Cardiac ventricle fibroblast (primary cell): ENCODE results near the gene CDH9. TPM values are rescaled to one million over a fixed set of nuclear protein-coding genes. Genes with fewer than 3 reads are reported as not detected.

Experiments used
- total RNA-seq: library from RNA; depleted of rRNA; stranded (reverse); fragments of >200 nt; gene quantifications from 2 replicates; pipeline ENCODE4 v1.2.3, GENCODE V29; 2015

The CDH9 gene, protein sequence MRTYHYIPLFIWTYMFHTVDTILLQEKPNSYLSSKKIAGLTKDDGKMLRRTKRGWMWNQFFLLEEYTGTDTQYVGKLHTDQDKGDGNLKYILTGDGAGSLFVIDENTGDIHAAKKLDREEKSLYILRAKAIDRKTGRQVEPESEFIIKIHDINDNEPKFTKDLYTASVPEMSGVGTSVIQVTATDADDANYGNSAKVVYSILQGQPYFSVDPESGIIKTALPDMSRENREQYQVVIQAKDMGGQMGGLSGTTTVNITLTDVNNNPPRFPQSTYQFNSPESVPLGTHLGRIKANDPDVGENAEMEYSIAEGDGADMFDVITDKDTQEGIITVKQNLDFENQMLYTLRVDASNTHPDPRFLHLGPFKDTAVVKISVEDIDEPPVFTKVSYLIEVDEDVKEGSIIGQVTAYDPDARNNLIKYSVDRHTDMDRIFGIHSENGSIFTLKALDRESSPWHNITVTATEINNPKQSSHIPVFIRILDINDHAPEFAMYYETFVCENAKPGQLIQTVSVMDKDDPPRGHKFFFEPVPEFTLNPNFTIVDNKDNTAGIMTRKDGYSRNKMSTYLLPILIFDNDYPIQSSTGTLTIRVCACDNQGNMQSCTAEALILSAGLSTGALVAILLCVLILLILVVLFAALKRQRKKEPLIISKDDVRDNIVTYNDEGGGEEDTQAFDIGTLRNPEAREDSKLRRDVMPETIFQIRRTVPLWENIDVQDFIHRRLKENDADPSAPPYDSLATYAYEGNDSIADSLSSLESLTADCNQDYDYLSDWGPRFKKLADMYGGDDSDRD
- not detected in 2 replicates for total RNA-seq

DNA sequence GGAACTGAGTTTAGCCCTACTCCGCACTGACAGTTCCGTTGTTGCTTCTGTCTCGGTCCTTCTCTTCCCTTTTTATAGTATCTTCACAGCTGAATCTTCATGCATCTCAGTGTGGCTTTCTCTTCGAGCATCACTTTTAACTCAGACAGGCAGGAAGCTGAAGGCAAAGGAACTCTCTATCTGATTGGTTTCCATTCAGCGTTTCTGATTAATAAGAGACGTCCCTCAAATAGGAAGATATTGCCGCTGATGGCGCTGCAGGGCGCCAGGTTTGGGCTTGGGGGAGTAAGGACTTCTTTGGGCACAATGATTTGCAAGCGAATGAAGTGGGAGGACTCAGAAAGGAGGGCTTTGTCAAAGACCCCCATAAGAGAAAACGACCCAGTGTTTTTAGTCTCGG is at the start of gene CDH9:
Gene CDH9 (minus strand): TSS at position 111 of the 400 bp plus-strand sequence. CDS start 50,253 bp downstream, outside the sequence.

